SK-N-SH (cell line): Measurements from ENCODE around the gene ME2.

Experiments
- RCOR1 ChIP-seq: fragments of 150-350 bp; IDR thresholded peaks from 2 replicates; pipeline ENCODE4 v1.6.1; 2017; ENCODE audit warnings: antibody characterized with exemption, low read length
- TF ChIP-seq, protein P1 (sequence below): IDR thresholded peaks from 2 replicates; pipeline ENCODE4 v1.4.0; 2012; ENCODE audit warnings: low read depth, borderline replicate concordance
- TF ChIP-seq, protein P2 (sequence below): fragments of 200-600 bp; sonication (generic); IDR thresholded peaks from 2 replicates; pipeline ENCODE4 v1.6.1; 2017; ENCODE audit warnings: antibody characterized with exemption, mild to moderate bottlenecking, moderate library complexity

DNA sequence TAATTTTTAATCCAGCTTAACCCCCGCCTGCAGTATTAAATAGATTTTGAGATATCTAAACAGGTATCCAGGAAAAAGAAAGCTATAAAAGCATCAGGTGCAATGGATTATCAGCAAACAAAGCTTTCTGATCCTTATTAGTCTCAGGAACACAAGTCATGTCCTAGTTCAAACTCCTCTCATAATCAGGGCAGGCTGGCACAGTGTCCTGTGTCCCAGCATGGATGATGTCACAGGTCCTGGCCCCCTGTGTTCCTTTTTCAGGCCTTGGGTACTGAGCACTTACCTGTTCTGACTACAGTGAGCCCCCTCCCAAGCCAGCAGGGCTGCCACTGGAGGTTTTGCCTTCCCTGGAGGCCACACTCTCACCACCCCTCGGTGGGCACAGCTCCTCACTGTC lies 39.6 kb upstream of the ME2 start:
- TF ChIP-seq, protein P1, sequence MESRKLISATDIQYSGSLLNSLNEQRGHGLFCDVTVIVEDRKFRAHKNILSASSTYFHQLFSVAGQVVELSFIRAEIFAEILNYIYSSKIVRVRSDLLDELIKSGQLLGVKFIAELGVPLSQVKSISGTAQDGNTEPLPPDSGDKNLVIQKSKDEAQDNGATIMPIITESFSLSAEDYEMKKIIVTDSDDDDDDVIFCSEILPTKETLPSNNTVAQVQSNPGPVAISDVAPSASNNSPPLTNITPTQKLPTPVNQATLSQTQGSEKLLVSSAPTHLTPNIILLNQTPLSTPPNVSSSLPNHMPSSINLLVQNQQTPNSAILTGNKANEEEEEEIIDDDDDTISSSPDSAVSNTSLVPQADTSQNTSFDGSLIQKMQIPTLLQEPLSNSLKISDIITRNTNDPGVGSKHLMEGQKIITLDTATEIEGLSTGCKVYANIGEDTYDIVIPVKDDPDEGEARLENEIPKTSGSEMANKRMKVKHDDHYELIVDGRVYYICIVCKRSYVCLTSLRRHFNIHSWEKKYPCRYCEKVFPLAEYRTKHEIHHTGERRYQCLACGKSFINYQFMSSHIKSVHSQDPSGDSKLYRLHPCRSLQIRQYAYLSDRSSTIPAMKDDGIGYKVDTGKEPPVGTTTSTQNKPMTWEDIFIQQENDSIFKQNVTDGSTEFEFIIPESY = no peak
- TF ChIP-seq, protein P2, sequence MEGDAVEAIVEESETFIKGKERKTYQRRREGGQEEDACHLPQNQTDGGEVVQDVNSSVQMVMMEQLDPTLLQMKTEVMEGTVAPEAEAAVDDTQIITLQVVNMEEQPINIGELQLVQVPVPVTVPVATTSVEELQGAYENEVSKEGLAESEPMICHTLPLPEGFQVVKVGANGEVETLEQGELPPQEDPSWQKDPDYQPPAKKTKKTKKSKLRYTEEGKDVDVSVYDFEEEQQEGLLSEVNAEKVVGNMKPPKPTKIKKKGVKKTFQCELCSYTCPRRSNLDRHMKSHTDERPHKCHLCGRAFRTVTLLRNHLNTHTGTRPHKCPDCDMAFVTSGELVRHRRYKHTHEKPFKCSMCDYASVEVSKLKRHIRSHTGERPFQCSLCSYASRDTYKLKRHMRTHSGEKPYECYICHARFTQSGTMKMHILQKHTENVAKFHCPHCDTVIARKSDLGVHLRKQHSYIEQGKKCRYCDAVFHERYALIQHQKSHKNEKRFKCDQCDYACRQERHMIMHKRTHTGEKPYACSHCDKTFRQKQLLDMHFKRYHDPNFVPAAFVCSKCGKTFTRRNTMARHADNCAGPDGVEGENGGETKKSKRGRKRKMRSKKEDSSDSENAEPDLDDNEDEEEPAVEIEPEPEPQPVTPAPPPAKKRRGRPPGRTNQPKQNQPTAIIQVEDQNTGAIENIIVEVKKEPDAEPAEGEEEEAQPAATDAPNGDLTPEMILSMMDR = no peak
- TF ChIP-seq RCOR1 = no peak
